Breast epithelium (tissue), 3 donors: ENCODE data around the gene PLEKHH1.

Experiments used
- CTCF ChIP-seq, 3 donors: fragments of 450-650 bp; IDR thresholded peaks; one replicate each; pipeline ENCODE4 v1.5.1; 2016 to 2017; ENCODE audit warnings: antibody characterized with exemption in 3 of 3, mild to moderate bottlenecking in 3 of 3, moderate library complexity in 3 of 3
- POLR2A ChIP-seq: fragments of 450-650 bp; IDR thresholded peaks from one replicate; pipeline ENCODE4 v1.6.1; 2016; ENCODE audit warnings: antibody characterized with exemption, mild to moderate bottlenecking, moderate library complexity
- POLR2AphosphoS5 ChIP-seq, 3 donors: sonication (generic); formaldehyde crosslinking; IDR thresholded peaks; one replicate each; pipeline ENCODE4 v1.6.1; 2017; ENCODE audit warnings: antibody characterized with exemption in 3 of 3

- TF ChIP-seq POLR2AphosphoS5 (IDR thresholded peaks at IDR 0.05) = no peak
- no peak for TF ChIP-seq CTCF (IDR thresholded peaks at IDR 0.05)
- no peak for TF ChIP-seq POLR2A
These were observed 35.4 kb upstream of the PLEKHH1 start for GRCh38 chr14:67497716-67498115.
